GM18508 (cell line): ENCODE results near the gene NDE1.
"Not testable (repeated sequence)": the region's sequence is repeated elsewhere in the genome, so short reads cannot be mapped to it uniquely, and the experiment has no call there.

Source experiments
- ATAC-seq: cut with Tn5 transposase; IDR thresholded peaks from one replicate; pipeline ENCODE4 v1.9.1; 2021; ENCODE audit warnings: moderate number of reproducible peaks; ENCODE audit not compliant: insufficient read depth, unreplicated experiment

Gene NDE1

GRCh38 chr16:15620611-15621195 lies 29.3 kb upstream of the NDE1 start:
- no peak for ATAC-seq

- no peak for ATAC-seq
These were observed 28.6 kb upstream of the NDE1 start for GRCh38 chr16:15621456-15621855.

GRCh38 chr16:15621889-15622288 lies 28.2 kb upstream of the NDE1 start:
- ATAC-seq = no peak

DNA sequence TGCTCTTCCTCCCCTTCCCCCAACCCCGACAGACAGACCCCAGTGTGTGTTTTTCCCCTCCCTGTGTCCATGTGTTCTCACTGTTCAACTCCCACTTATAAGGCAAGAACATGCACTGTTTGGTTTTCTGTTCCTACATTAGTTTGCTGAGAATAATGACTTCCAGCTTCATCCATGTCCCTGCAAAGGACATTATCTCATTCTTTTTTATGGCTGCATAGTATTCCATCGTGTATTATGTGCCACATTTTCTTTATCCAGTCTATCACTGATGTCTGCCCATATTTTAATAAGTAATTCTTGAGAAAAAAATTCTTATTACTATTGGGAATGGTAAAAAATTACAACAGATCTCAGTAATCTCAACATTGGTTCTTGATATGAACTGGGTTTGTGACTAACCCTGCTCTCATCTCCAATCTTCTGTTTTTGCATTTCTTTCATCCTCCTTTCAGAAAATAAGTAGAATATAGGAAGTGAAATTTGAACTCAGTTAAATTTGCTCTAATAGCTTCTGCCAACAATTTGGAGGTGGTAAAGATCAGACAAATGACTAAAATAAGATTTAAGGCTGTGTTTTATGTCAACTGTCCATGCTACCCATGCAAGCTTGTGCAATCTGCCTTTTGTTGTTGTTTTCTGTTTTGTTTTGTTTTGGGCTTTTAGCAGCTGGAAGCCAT lies 18.2 kb upstream of the NDE1 start:
- no peak for ATAC-seq

DNA sequence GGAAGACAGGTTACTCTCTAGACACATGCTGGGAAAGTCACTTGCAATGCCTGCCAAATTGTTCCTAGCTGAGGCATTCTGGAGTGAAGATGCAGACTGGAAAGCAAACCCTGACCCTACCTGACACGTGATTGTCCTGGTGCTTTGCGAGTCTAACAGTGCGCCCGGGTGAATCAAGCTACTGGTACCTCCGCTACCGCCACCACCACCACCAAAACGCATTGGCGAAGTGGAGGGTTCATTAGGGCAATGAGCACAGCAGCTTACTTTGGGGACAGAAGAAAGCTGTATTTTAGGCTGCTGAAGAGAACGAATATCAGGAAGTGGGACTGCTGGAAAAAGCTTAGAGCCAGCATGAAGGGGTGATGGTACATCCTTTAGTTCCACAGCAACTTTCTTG lies 14.1 kb upstream of the NDE1 start:
- no peak for ATAC-seq

DNA sequence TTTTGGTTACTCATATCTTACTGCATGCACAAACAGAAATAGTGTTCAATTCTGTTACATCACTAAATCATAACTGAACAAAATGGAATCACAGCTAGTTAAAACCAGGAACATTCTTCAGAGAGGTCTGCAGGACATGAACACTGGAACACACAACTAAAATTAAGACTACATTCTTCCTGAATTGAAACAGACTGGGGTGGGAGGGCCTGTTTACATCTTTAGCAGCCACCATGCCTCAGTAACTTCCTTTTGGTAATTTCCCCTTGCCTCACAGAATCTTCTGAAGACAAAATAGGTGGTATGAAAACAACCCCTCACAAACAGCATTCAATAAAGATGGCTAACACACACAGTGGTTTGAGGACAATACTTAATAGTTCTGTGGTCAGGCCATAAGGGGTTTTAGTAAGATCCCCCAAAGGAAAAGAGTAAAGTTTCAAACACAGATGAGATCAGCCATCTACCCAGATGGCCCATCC lies 13.6 kb upstream of the NDE1 start:
- ATAC-seq = no peak

DNA sequence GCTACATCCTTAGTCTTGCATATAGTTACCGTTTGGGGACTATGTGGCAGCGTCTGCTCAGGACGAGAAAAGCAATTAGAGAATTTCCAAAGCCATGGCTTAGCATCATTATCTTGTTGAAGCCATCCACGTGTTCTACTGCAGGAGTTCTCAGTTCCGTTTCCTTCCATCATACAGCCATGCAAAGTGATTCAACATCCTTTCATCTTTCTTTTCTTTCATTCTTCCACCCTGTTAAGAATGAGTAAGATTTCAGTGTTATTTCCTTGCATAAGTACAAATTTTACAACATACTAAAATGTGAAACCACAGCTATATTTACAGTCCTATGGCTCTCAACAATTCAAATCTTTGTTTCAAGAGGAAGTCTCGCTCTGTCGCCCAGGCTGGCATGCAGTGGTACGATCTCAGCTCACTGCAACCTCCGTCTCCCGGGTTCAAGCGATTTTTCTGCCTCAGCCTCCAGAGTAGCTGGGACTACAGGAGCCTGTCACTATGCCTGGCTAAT lies 10.9 kb upstream of the NDE1 start:
- no peak for ATAC-seq

- ATAC-seq = no peak
These were observed 9.1 kb upstream of the NDE1 start for GRCh38 chr16:15640966-15641365.

GRCh38 chr16:15641753-15642556 lies 8.1 kb upstream of the NDE1 start:
- no peak for ATAC-seq

DNA sequence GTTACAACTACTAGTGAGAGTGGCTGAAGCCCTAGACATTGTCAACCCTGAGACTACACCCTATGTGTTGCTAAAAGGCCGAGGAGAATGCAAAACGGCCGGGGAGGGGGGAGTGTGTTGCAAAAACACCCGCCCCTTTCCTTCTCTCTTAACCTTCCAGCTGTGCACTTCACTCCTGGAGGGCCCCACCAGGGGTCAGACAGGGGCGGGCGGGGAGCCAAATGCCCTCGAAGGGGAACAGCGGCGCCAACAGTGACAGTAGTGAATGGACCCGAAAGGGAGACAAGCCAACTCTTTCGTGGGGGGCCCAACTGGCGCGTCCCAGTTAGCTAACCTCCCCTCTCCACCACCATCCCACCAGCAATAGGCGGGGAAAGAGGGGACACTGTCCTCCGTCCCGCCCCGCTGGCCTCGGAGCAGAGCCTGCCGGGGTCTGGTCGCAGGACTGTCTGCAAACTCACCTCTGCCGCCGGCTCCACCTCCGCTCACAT lies 7.4 kb upstream of the NDE1 start:
- no peak for ATAC-seq

- ATAC-seq = no peak
These were observed 6.7 kb upstream of the NDE1 start, which contains the start of gene MARF1 for GRCh38 chr16:15643048-15643945. Gene MARF1 (minus strand): TSS chr16:15643154. CDS start chr16:15639233, 3,921 bp downstream.

DNA sequence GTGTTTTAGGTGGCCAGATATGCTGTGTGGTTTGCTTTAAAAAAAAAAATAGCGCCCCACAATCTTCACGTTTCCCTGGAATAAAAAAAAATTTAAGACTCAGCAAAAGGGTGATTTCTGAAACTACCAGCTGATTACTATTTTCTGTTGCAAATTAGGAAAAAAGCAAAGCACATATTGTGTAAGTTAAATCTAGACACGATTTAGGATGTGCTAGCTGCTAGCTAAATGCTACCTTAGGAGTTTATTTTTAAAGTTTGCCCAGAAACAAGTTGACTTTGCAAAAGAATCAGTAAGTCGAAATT lies 6.1 kb upstream of the NDE1 start:
- no peak for ATAC-seq

- no peak for ATAC-seq
These were observed 5.6 kb upstream of the NDE1 start for GRCh38 chr16:15644267-15644961.

GRCh38 chr16:15644962-15645465 lies 5.0 kb upstream of the NDE1 start:
- ATAC-seq = not testable (repeated sequence)

- ATAC-seq = not testable (repeated sequence)
These were observed 3.3 kb upstream of the NDE1 start for GRCh38 chr16:15646557-15647293.

DNA sequence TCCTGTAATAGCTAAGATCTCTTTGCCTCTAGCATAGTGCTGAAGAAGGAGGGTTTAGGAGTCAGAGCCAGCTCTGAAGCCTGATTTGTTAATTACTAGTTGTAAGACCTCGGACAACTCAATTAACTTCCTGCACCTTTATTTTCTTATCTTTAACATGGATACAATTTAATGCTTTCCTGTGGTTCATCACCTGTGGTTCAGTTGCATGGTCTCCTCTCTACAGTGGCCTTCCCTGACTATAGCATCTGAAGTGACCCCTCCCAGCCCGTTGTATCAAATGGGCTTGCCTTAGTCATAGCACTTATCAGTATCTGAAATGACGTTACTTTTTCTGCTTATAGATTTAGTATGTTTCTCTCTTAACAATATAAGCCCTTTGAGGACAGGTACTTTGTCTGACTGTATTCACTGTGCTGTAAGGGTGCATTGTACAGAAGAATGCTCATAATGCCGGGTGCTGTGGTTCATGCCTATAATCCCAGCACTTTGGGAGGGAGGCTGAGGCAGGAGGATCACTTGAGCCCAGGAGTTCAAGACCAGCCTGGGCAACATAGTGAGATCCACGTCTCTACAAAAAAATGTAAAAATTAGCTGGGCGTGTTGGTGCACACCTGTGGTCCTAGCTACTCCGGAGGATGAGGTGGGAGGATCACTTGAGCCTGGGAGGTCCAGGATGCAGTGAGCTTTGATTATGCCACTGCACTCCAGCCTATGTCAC lies 2.6 kb upstream of the NDE1 start:
- no peak for ATAC-seq

DNA sequence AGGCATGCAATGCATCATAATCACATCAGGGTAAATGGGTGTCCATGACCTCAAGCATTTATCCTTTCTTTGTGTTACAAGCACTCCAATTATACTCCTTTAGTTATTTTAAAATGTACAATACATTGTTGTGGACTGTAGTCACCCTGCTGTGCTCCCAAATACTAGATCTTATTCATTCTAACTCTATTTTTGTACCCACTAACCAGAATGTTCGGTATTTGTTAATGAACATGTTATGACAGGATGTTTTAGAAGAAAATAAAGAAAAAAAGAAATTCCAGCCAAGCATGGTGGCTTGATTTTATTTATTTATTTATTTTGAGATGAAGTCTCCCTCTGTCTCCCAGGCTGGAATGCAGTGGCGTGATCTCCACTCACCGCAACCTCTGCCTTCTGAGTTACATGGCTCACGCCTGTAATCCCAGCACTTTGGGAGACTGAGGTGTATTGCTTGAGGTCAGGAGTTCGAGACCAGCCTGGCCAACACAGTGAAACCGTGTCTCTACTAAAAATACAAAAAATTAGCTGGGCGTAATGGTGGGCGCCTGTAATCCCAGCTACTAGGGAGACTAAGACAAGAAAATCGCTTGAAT lies 1.8 kb upstream of the NDE1 start:
- no peak for ATAC-seq

DNA sequence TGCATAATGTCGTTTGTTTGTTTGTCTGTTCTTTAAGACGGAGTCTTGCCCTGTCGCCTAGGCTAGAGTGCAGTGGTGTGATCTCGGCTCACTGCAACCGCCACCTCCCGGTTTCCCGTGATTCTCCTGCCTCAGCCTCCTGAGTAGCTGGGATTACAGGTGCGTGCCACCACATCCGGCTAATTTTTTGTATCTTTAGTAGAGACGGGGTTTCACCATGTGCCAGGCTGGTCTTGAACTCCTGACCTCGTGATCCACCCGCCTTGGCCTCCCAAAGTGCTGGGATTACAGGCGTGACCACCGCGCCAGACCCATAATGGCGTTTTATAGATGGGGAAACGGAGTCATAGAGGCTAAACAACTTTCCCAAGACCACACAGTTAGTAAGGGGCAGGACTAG lies 734 bp upstream of the NDE1 start:
- not testable (repeated sequence) for ATAC-seq
